MCF 10A (cell line): ENCODE data around the gene TAS1R2. TPM values are rescaled to one million over a fixed set of nuclear protein-coding genes. Genes with fewer than 3 reads are reported as not detected.

ENCODE experiments used
- BruUV-seq: library from RNA; stranded (reverse); fragments of 400-500 nt; replicated peaks from 2 replicates; lab custom pipeline; 2021; lab: Mats Ljungman, UMichigan
- CTCF ChIA-PET: fragments of 300-600 bp; sonication (Branson Sonifier 250); formaldehyde crosslinking; extraction: SDS; loops from one replicate; lab custom pipeline; 2021; ENCODE audit warnings: antibody characterized with exemption, inconsistent platforms; lab: Yijun Ruan, JAX
- POLR2A ChIA-PET: fragments of 300-600, 350-650 bp; sonication (Branson Sonifier 250); formaldehyde crosslinking; extraction: SDS; loops from one replicate; lab custom pipeline; 2020; ENCODE audit warnings: antibody characterized with exemption, inconsistent platforms; lab: Yijun Ruan, JAX
- DNase-seq: peaks from one replicate; pipeline ENCODE4 v3.0.0-alpha.2; 2018; ENCODE audit not compliant: unreplicated experiment
- H3K27ac Mint-ChIP-seq: one replicate; pipeline ENCODE4 v1.8.0; 2022; ENCODE audit warnings: mild to moderate bottlenecking, low read depth, mixed read lengths; ENCODE audit not compliant: unreplicated experiment
- H3K27me3 Mint-ChIP-seq: one replicate; pipeline ENCODE4 v1.8.0; 2022; ENCODE audit warnings: mixed read lengths; ENCODE audit not compliant: insufficient read depth, unreplicated experiment
- H3K36me3 Mint-ChIP-seq: one replicate; pipeline ENCODE4 v1.8.0; 2022; ENCODE audit warnings: mild to moderate bottlenecking, moderate library complexity, mixed read lengths; ENCODE audit not compliant: insufficient read depth, unreplicated experiment
- H3K4me1 Mint-ChIP-seq: one replicate; pipeline ENCODE4 v1.8.0; 2022; ENCODE audit warnings: mixed read lengths; ENCODE audit not compliant: insufficient read depth, unreplicated experiment
- H3K4me3 Mint-ChIP-seq: one replicate; pipeline ENCODE4 v1.8.0; 2022; ENCODE audit warnings: mild to moderate bottlenecking, moderate library complexity, mixed read lengths; ENCODE audit not compliant: unreplicated experiment
- H3K9me3 Mint-ChIP-seq: one replicate; pipeline ENCODE4 v1.8.0; 2022; ENCODE audit warnings: mixed read lengths; ENCODE audit not compliant: unreplicated experiment
- intact Hi-C: fragments of 100-400 bp; cut with micrococcal nuclease; formaldehyde crosslinking; loops from 2 replicates; pipeline ENCODE4 v1.14.1; 2022
- total RNA-seq: library from RNA; stranded (reverse); gene quantifications from 2 replicates; pipeline ENCODE4 v1.2.3, GENCODE V29; 2022
- TF ChIP-seq, protein P1 (sequence below): fragments of 200-600 bp; IDR thresholded peaks from one replicate; pipeline ENCODE4 v1.8.0; 2022; ENCODE audit warnings: antibody characterized with exemption, mild to moderate bottlenecking; ENCODE audit not compliant: unreplicated experiment

Gene TAS1R2
- total RNA-seq, 1 experiment from 2014 or later: not detected

DNA sequence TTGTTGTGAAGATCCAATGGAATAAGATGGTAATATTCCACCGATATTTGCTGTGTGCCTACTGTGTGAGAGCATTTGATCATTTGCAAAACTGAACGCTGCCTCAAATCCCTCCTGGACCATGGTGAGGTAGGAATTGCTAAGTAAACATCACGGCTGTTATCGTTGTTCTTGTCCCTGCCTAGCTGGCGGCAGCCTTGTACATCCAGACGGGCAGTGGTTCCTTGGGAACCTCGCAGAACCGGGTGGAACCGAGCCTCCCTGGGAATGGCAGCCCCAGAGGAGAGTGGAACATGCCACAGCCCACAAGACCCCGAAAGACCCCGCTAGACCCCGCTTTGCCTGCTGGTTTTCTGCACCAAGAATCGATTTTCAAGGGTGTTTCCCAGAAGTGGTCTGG lies 60.9 kb downstream of the TAS1R2 start:
- TF ChIP-seq, protein P1, sequence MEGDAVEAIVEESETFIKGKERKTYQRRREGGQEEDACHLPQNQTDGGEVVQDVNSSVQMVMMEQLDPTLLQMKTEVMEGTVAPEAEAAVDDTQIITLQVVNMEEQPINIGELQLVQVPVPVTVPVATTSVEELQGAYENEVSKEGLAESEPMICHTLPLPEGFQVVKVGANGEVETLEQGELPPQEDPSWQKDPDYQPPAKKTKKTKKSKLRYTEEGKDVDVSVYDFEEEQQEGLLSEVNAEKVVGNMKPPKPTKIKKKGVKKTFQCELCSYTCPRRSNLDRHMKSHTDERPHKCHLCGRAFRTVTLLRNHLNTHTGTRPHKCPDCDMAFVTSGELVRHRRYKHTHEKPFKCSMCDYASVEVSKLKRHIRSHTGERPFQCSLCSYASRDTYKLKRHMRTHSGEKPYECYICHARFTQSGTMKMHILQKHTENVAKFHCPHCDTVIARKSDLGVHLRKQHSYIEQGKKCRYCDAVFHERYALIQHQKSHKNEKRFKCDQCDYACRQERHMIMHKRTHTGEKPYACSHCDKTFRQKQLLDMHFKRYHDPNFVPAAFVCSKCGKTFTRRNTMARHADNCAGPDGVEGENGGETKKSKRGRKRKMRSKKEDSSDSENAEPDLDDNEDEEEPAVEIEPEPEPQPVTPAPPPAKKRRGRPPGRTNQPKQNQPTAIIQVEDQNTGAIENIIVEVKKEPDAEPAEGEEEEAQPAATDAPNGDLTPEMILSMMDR: no peak
- Mint-ChIP-seq H3K27ac (no peak overlapping the region), H3K36me3 (no peaks in the 10 kb centered on the region), H3K27me3 (peaks cover 31% of the 10 kb centered on the region), H3K9me3 (no peaks in the 10 kb centered on the region), H3K4me3 (no peak overlapping the region), H3K4me1 (peaks cover 5% of the 10 kb centered on the region)
- ChIA-PET CTCF (no interaction called here), POLR2A (interaction anchor here (0.6 kb wide), 1 partner anchor 918 kb away, joined by 4 read pairs; no protein-coding TSS in a partner anchor)
- intact Hi-C loops: no loop called here
- no peak for DNase-seq
- BruUV-seq: no TSS peak

- Mint-ChIP-seq H3K4me1 (peaks cover 5% of the 10 kb centered on the region), H3K27me3 (peaks cover 47% of the 10 kb centered on the region), H3K9me3 (no peaks in the 10 kb centered on the region), H3K36me3 (no peaks in the 10 kb centered on the region), H3K4me3 (no peak overlapping the region), H3K27ac (no peak overlapping the region)
- POLR2A ChIA-PET: no interaction called here
- BruUV-seq: no TSS peak
- TF ChIP-seq, protein P1: no peak
- CTCF ChIA-PET: no interaction called here
- DNase-seq: no peak
- intact Hi-C loops: no loop called here
Observed at GRCh38 chr1:18796950-18797349, 62.5 kb downstream of the TAS1R2 start.

DNA sequence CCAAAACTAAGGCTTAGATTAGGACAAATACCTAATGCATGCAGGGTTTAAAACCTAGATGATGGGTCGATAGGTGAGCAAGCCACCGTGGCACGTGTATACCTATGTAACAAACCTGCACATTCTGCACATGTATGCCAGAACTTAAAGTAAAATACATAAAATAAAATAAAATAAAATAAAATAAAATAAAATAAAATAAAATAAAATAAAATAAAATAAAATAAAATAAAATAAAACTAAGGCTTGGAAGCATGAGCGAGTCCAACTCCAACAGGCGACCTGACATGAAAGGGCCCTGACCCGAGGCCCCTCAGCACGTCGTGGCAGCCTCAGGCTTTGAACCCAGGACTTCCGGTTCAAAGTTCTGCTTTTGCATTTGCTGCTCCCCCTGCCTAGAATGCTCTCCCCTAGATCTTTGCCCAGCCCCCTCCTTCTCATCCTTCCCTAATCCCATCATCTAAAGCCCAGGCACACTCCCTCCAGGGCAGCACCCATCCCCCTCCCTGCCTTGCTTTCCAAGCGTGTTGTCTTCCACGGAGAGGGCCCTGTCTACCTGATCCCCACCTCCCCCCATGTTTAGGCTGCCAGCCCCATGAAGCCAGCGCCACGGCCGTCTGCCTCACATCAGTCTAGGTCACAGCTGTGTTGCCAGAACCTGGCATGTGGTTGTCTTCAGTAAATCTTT lies 64.3 kb downstream of the TAS1R2 start:
- CTCF ChIA-PET: interaction anchor here (0.9 to 1.1 kb wide), 2 partner anchors 26 to 146 kb away, joined by 4 to 6 read pairs; no protein-coding TSS in a partner anchor
- BruUV-seq: no TSS peak
- Mint-ChIP-seq H3K27me3 (peaks cover 65% of the 10 kb centered on the region), H3K4me1 (peaks cover 5% of the 10 kb centered on the region), H3K27ac (no peak overlapping the region), H3K36me3 (no peaks in the 10 kb centered on the region), H3K4me3 (no peak overlapping the region), H3K9me3 (no peaks in the 10 kb centered on the region)
- DNase-seq: no peak
- intact Hi-C loops: no loop called here
- TF ChIP-seq, protein P1: no peak
- POLR2A ChIA-PET: no interaction called here

DNA sequence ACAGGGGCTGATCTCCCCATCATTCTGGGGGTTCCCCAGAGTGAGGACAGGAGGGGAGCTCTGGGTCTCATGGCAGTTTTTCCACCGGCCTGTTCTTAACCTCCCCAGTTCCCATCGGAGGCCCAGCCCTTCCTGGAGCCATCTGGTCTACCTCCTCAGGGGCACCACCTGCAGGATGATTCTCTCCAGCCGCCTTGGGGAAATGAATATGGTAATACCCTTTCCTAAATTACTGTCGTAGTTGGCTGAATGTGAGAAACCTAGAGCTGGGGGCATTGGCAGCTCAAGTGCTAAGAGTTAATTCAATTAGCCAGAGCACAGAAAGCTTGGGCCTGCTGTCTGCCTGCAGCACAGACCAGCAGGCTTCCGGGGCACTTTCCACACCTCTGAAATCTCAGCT lies 64.9 kb downstream of the TAS1R2 start:
- POLR2A ChIA-PET: no interaction called here
- intact Hi-C loops: no loop called here
- H3K4me3 Mint-ChIP-seq: no peak overlapping the region
- no peak overlapping the region for H3K27ac Mint-ChIP-seq
- H3K4me1 Mint-ChIP-seq: peaks cover 5% of the 10 kb centered on the region
- peaks cover 70% of the 10 kb centered on the region for H3K27me3 Mint-ChIP-seq
- H3K36me3 Mint-ChIP-seq: no peaks in the 10 kb centered on the region
- TF ChIP-seq, protein P1: no peak
- no peaks in the 10 kb centered on the region for H3K9me3 Mint-ChIP-seq
- CTCF ChIA-PET: interaction anchor here (0.6 to 0.9 kb wide), 2 partner anchors 146 to 197 kb away, joined by 3 to 4 read pairs; no protein-coding TSS in a partner anchor
- DNase-seq: peak; percentile 7
- BruUV-seq: no TSS peak
